GM12875 (cell line): ENCODE measurements around the gene ST8SIA4.

ENCODE experiments used
- H3K4me3 ChIP-seq: one replicate; pipeline ENCODE4 v1.5.1; 2011; ENCODE audit warnings: low read depth, low read length, control low read depth
- CTCF ChIP-seq: IDR thresholded peaks from 2 replicates; pipeline ENCODE4 v1.5.1; 2011; ENCODE audit warnings: low read depth, mild to moderate bottlenecking, control low read depth, inconsistent platforms, low read length, moderate library complexity, borderline replicate concordance; ENCODE audit not compliant: insufficient read depth

The ST8SIA4 gene

GRCh38 chr5:100842080-100842479 lies 61.0 kb downstream of the ST8SIA4 start:
- TF ChIP-seq CTCF: no peak
- H3K4me3 ChIP-seq: no peak overlapping the region

GRCh38 chr5:100841358-100842076 lies 61.6 kb downstream of the ST8SIA4 start:
- no peak for TF ChIP-seq CTCF
- no peak overlapping the region for H3K4me3 ChIP-seq

- no peak overlapping the region for H3K4me3 ChIP-seq
- TF ChIP-seq CTCF: no peak
Measured at GRCh38 chr5:100840789-100841188, 62.3 kb downstream of the ST8SIA4 start.

GRCh38 chr5:100840370-100840769 lies 62.7 kb downstream of the ST8SIA4 start:
- H3K4me3 ChIP-seq: no peak overlapping the region
- TF ChIP-seq CTCF: no peak

- no peak overlapping the region for H3K4me3 ChIP-seq
- no peak for TF ChIP-seq CTCF
Measured at GRCh38 chr5:100838048-100838473, 65.0 kb downstream of the ST8SIA4 start.

- TF ChIP-seq CTCF: no peak
- no peak overlapping the region for H3K4me3 ChIP-seq
Measured at GRCh38 chr5:100834519-100834918, 68.6 kb downstream of the ST8SIA4 start.
